RWPE2 (cell line): ENCODE data around the gene RAP1GAP.

Source experiments
- ATAC-seq: fragments of 200-7000 bp; cut with Tn5 transposase; 3 replicates; pipeline ENCODE4 v1.9.1; 2021; ENCODE audit warnings: low read depth
- DNase-seq: peaks from one replicate; pipeline ENCODE4 v3.0.0-alpha.2; 2020; ENCODE audit warnings: low spot score
- H3K27ac ChIP-seq: fragments of 450-650 bp; 2 replicates; pipeline ENCODE4 v1.5.1; 2017; ENCODE audit warnings: mild to moderate bottlenecking; ENCODE audit not compliant: poor library complexity, severe bottlenecking
- H3K27me3 ChIP-seq: fragments of 250-450 bp; sonication (Bioruptor Pico); 2 replicates; pipeline ENCODE4 v1.5.1; 2021; ENCODE audit warnings: mild to moderate bottlenecking, moderate library complexity; ENCODE audit not compliant: insufficient read depth, poor library complexity, severe bottlenecking
- H3K36me3 ChIP-seq: fragments of 250-450 bp; sonication (Bioruptor Pico); 2 replicates; pipeline ENCODE4 v1.5.1; 2020; ENCODE audit warnings: low read depth, mild to moderate bottlenecking, moderate library complexity
- H3K4me1 ChIP-seq: fragments of 250-450 bp; sonication (Bioruptor Pico); 2 replicates; pipeline ENCODE4 v1.5.1; 2021; ENCODE audit warnings: mild to moderate bottlenecking, moderate library complexity; ENCODE audit not compliant: insufficient read depth, poor library complexity, severe bottlenecking
- H3K4me3 ChIP-seq: fragments of 250-450 bp; sonication (Bioruptor Pico); 2 replicates; pipeline ENCODE4 v1.5.1; 2021; ENCODE audit warnings: mild to moderate bottlenecking, moderate library complexity; ENCODE audit not compliant: severe bottlenecking
- H3K9me3 ChIP-seq: fragments of 250-450 bp; sonication (Bioruptor Pico); 2 replicates; pipeline ENCODE4 v1.5.1; 2021; ENCODE audit warnings: mild to moderate bottlenecking, moderate library complexity; ENCODE audit not compliant: severe bottlenecking
- TF ChIP-seq, protein P1 (sequence below): fragments of 450-650 bp; IDR thresholded peaks from one replicate; pipeline ENCODE4 v1.5.1; 2017; ENCODE audit warnings: mild to moderate bottlenecking, moderate library complexity; ENCODE audit not compliant: poor library complexity, severe bottlenecking

The RAP1GAP gene

DNA sequence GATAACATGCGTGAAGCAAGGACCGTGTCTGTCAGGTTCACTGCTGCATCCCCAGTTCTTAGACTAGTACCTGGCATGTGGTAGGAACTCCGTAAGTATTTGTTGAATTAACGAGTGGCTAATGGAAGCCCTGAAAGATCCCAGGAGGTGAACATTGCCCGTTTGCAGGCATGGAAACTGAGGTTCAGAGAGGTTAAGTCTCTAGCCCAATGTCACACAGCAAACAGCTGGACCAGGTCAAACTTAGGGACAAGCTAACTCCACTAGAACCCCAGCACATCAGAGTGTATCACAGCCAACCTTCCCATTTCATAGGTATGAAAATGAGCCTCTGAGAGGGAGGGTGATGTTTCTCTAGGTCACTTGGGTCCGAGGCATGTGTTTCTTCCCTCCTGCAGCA, 27.6 kb downstream of the RAP1GAP start:
- Histone ChIP-seq H3K9me3 (no peaks in the 10 kb centered on the region), H3K36me3 (no peaks in the 10 kb centered on the region), H3K4me3 (no peak overlapping the region), H3K27me3 (no peaks in the 10 kb centered on the region), H3K27ac (no peak overlapping the region), H3K4me1 (peaks cover 4% of the 10 kb centered on the region)
- TF ChIP-seq, protein P1, sequence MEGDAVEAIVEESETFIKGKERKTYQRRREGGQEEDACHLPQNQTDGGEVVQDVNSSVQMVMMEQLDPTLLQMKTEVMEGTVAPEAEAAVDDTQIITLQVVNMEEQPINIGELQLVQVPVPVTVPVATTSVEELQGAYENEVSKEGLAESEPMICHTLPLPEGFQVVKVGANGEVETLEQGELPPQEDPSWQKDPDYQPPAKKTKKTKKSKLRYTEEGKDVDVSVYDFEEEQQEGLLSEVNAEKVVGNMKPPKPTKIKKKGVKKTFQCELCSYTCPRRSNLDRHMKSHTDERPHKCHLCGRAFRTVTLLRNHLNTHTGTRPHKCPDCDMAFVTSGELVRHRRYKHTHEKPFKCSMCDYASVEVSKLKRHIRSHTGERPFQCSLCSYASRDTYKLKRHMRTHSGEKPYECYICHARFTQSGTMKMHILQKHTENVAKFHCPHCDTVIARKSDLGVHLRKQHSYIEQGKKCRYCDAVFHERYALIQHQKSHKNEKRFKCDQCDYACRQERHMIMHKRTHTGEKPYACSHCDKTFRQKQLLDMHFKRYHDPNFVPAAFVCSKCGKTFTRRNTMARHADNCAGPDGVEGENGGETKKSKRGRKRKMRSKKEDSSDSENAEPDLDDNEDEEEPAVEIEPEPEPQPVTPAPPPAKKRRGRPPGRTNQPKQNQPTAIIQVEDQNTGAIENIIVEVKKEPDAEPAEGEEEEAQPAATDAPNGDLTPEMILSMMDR = no peak
- no peak for ATAC-seq
- DNase-seq = no peak

DNA sequence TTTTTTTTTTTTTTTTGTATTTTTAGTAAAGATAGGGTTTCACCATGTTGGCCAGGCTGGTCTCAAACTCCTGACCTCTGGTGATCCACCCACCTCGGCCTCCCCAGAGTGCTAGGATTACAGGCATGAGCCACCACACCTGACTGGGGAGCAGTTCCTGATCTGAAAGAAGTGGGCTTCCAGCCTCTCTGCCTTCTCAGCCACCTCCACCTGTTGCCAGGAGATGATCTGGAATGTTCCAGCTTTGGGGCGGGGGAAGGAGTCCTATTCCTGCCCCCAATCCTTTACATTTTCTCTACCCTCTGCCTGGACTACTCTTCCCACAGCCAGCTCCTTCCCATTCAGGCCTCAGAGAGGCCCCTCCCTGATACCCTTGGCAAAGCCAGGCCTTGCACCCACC, 28.1 kb downstream of the RAP1GAP start:
- no peak for DNase-seq
- Histone ChIP-seq H3K4me3 (no peak overlapping the region), H3K36me3 (no peaks in the 10 kb centered on the region), H3K27me3 (no peaks in the 10 kb centered on the region), H3K4me1 (peaks cover 4% of the 10 kb centered on the region), H3K27ac (no peak overlapping the region), H3K9me3 (no peaks in the 10 kb centered on the region)
- ATAC-seq = no peak
- TF ChIP-seq, protein P1 = no peak

DNA sequence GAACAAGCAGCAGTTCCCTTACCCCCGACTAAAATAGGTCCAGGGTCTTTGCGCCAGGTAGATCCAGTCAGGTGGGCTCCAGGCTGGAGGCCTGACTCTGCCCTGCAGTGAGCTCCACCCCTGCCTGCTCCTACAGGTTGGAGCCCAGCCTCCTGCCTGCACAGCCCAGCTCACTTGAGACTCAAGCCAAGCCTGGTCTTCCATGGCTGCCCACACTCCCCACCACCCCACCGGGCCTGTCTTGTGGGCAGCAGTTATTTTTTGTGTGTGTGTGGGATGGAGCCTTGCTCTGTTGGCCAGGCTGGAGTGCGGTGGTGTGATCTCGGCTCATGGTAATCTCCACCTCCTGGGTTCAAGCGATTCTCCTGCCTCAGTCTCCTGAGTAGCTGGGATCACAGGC, 28.5 kb downstream of the RAP1GAP start:
- Histone ChIP-seq H3K4me1 (peaks cover 4% of the 10 kb centered on the region), H3K4me3 (no peak overlapping the region), H3K27ac (no peak overlapping the region), H3K27me3 (no peaks in the 10 kb centered on the region), H3K36me3 (no peaks in the 10 kb centered on the region), H3K9me3 (no peaks in the 10 kb centered on the region)
- TF ChIP-seq, protein P1 = no peak
- DNase-seq = no peak
- no peak for ATAC-seq

DNA sequence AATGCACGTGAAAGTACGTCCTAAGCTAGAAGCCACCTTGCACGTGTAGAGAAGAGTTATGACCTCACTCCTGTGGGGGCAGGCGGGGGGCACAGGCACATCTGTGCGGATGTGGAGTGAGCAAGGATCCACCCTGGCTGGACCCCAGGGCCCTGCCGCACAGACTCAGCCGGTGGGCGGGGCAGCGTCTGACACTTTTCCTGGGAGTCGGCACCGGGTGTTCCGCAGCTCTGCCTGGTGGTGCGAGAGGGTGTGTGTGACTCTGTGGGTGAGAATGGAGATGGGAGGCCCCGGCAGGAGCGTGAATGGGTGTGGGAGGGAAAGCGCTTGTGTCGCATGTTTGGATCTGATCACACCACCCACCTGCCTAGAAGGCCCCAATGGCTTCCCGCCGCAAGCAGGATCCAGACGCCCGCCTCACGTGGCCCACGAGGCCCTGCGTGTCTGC, 29.5 kb downstream of the RAP1GAP start:
- no peak overlapping the region for H3K4me3 ChIP-seq
- TF ChIP-seq, protein P1 = no peak
- ATAC-seq = peak; percentile 11; the same call in 1 of the 3 replicates
- no peak for DNase-seq
- H3K36me3 ChIP-seq = no peaks in the 10 kb centered on the region
- H3K9me3 ChIP-seq = no peaks in the 10 kb centered on the region
- peaks cover 4% of the 10 kb centered on the region for H3K4me1 ChIP-seq
- H3K27me3 ChIP-seq = no peaks in the 10 kb centered on the region
- peak overlapping the region; percentile 45 for H3K27ac ChIP-seq

DNA sequence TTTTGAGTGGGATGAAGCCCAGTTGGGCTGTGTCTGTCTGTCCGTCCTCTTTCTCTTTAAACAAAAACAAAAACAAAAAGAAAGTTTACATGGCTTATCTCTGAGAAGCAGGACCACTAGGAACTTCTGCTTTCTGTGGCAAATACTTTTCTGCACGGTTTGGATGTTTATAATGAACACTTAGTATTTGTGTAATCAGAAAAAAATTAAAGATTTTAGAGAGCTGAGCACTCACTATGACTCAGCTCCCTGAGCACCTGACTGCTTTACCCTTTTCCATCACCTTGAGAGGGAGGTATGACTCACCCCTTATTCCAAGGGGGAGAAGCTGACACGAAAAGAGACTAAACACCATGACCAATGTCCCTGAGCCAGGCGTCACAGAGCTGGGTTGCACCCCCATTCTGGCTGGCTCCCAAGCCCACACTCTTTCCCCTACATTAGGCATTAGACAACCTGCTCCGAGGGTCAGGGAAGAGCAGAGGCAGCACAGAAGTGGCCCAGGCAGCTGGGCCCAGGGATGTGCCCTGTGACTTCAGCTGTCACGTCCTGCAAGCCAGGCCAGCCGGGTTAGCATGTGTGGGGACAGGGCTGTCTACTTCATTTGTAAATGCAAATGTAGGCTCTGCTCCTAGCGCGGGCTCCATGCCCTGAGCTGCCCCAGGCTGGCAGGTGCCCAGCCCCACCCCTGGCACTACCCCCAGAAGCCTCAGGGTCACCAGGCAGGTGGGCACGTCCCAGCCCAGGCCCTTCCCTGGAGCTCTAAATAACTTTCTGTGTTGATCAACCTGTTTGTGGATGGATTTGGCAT, 30.4 kb downstream of the RAP1GAP start:
- no peaks in the 10 kb centered on the region for H3K36me3 ChIP-seq
- peaks cover 4% of the 10 kb centered on the region for H3K4me1 ChIP-seq
- peak overlapping the region; percentile 45 for H3K27ac ChIP-seq
- H3K9me3 ChIP-seq = no peaks in the 10 kb centered on the region
- H3K4me3 ChIP-seq = no peak overlapping the region
- no peaks in the 10 kb centered on the region for H3K27me3 ChIP-seq
- peak; percentile 95 for ATAC-seq
- no peak for DNase-seq
- TF ChIP-seq, protein P1 = no peak
